ENCODE measurements around the gene CEP68.
"Not testable (repeated sequence)": the region's sequence is repeated elsewhere in the genome, so short reads cannot be mapped to it uniquely, and the experiment has no call there.

CEP68 gene

DNA sequence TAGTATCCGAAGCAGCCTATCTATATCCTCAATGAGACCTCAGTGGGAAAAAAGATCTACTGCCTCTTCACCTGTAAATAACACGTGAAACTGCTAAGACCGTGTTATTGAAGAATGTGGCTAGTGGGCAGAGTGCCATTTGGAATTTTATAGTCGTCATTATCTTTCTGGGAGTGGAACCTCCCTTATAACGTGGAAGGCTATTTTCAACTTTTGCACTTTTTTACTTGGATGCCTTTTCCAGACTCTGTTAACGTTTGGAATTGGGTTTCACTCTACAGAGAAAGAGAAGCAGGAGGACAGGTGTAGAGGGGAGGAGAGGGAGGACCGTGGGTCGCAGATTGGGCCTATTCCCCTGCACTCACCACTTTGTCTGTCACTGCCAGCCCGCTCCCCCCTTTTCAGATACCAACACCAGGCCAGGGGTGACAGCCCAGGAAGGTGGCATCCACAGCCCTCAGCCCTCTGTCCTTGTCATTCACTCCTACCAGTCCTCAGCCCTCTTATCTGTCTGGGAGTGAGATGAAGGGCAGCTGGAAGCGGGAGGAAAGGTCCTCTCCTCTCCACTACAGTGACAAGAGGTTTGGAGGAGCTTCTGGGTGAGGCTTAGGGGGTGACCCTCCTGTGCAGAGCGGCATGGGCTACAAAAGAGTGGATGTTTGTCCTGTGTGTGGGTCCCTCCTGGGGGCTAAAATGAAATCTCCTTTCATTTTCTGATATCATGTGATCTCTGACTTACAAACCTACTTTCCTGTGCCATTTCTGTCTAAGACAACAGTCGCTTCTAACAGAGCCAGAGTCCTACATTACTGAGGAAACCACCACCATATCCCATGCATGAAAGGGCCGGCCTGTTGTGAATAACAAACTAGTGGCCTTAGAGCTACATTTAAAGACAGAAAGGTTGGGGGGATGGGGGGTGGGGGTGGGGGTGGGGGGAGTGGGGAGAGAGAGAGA, 23.9 kb upstream of the CEP68 start:
- peak; percentile 13 for DNase-seq

DNA sequence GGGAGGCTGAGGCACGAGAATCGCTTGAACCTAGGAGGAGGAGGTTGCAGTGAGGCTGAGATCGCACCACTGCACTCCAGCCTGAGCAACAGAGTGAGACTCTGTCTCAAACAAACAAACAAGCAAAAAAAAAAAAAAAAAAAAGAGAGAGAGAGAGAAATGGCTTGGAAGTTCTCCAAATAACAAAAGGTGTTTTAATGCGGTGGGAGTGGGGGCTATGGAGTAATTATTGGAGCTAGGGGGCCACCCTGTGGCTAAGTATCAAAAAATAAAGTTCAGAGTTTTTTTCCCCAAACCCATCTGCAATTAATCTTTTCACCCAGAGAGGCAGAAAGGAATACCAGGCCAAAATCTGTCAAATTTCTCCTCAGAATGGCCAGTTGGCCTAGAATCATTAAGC, 23.0 kb upstream of the CEP68 start:
- DNase-seq: peak; percentile 10

DNA sequence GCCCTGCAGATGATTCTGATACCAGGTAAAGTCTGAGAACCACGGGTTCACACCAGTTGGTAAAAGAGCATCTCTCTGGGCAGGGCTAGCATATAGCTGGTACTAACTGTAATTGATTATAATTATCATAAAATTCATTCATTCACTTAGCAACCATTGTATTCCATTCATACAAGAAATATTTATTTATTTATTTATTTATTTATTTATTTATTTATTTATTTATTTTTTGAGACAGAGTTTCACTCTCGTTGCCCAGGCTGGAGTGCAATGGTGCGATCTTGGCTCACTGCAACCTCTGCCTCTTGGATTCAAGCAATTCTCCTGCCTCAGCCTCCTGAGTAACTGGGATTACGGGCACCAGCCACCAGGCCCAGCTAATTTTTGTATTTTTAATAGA, 22.5 kb upstream of the CEP68 start:
- DNase-seq: not testable (repeated sequence)

DNA sequence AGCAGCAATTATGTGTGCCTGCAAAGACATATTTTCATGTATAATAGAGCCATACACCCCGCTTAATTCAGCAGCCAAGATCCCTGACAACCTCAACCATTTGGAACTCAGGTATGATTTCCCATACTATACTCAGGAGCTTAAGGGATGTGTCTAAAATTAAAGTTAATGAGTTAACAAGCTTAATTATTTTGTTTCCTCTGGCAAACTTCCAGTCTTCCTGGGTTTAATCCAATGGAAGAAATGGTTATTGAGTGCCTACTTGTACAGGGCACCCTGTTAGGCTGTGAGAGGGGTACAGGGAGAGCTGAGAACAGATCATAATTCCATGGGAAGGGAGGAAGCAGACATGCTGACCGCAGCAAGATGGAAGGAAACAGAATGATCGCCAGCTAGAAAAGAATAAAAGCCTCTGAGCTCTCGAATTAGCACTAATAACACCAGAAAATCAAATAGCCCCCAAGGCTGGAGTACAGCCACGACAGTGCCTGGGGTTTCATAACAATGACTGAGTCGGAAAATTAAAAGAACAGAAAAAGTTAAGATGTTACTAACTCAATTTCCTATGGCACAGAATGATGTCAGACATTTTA, 20.8 kb upstream of the CEP68 start:
- DNase-seq: peak; percentile 64

DNA sequence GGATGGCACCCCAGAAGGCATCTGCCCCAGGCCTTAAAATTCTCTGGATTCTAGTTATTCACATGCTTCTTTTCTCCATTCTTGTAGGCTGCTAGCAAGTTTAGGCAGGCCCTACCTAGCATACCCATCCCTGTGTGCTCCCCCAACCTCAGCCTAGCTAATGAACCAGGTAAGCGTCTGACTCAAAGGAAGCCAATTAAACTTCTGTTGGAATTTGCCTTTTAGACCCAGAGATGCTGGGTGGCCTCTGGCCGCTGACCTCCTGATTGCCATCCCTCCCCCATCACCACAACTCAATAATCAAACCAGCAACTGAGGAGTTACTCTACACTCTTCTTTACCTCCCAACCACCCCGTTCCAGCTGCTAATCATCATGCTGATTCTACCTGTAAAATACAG, 19.0 kb upstream of the CEP68 start:
- DNase-seq: no peak

DNA sequence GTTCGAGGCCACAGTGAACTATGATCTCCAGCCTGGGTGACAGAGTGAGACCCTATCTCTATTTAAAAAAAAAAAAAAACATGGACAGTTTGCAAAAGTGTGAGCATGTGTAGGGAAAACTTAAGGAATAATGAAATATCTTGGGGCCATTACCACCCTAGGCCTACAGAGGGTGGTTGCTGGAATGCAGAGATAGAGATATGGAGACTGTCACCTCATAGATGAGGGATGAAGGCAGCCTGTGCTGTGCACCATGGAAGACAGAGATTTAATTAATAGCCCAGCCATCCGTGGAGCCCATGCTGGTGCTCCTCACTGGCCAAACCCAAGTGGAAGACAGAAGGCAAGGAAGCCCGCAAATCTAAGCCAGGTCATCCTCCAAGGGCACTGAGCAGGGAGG, 16.6 kb upstream of the CEP68 start:
- DNase-seq: no peak

DNA sequence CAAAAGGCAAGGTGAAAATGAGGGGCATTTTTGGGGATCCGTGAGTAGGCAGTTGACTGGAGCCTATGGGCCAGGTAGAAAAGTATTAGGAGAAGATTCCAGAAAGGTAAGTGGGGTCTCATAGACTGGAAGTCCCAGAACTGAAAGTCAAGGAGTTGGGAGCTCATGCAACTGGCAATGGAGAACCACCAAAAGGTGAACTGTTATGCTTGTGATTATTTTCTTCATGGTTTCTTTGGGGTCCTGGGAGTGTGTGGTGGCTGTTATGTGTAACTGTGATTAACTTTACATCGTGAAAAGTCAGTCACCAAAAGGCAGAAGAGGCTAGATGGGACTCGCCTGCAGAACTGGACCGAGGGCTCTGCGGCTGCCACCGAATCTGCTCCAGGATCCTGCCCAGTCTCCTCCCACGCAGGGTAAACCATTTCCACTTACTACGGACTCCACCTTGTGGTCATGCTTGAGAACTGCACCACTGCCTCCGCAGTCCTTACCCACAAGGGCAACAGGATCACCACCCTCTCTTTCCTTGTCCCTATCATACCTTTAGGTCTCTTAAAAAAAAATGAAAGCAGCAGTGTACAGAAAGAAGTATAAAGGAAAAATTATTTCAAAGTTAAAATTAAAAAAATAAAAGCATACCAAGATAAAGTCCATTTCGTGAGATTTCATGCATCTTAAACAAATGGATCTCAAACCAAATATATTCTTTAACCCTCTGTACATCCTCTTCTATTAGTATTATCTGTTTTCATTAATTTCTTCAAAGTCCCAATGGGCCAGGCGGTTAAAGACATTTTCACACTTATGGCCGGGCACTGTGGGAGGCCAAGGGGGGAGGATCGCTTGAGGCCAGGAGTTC, 15.6 kb upstream of the CEP68 start:
- peak; percentile 66 for DNase-seq

DNA sequence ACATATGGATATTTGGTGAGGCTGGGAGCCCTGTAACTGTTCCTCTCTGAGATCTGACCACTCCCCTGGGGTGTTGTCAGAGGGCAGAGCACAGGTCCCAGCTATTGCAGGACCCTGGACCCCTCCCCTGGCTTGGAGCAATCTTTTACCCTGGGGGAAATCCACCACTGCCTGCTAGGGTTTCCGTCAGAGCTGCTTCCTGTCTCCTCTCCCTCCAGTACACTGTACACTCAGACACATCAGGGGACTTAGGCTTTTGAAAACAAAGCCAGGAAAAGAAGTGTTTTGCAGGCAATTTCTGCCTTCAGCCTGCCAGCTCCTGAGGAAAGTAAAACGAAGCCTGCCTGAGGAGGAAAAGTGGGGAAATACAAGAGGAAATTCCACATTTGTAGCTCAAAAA, 13.2 kb upstream of the CEP68 start:
- no peak for DNase-seq

DNA sequence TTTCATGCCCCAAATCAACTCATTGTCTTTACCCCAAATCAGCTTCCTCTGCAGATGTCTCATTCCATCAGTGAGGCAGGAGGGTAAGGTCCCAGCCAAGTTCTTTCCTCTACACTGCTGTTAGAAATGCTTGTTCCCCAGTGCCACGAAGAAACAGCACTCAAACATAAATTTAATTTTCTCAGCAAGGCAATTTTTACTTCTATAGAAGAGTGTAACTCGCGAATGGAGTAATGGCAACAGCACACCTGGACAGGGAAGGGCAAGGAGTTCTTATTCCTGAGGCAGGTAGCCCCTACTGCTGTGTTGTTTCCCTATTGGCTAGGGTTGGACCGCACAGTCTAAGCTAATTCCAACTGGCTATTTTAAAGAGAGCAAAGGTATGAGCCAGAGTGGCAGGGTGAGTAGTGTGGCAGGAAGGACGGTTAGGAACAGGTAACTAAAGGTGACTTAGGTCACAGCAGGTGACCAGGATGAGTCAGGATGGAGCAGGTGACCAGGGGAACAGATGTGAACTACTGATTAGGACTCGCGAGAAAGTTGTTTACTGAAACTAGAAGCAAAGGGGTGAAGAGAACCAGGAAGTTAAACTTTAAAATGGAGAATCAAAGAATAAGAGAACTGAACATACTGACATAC, 12.0 kb upstream of the CEP68 start:
- DNase-seq: no peak

DNA sequence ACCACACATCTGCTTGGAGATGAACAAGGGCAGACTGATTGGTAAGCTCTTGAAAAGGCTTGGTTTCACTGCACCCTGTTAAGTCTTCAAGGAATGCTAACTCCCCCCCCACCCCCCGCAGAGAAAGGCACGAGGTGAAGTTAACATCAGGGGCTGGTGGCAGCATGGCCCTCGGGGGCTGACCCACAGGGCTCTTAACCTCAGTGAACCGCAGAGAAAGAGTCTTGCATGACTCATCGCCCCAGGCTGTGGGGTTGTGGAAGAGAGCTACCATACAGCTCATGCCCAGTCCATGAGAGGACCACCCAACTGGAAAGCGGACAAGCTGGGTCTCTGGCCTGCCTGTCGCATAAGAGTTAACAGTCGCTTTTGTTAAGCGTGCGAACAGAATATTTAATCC, 10.6 kb upstream of the CEP68 start:
- no peak for DNase-seq

DNA sequence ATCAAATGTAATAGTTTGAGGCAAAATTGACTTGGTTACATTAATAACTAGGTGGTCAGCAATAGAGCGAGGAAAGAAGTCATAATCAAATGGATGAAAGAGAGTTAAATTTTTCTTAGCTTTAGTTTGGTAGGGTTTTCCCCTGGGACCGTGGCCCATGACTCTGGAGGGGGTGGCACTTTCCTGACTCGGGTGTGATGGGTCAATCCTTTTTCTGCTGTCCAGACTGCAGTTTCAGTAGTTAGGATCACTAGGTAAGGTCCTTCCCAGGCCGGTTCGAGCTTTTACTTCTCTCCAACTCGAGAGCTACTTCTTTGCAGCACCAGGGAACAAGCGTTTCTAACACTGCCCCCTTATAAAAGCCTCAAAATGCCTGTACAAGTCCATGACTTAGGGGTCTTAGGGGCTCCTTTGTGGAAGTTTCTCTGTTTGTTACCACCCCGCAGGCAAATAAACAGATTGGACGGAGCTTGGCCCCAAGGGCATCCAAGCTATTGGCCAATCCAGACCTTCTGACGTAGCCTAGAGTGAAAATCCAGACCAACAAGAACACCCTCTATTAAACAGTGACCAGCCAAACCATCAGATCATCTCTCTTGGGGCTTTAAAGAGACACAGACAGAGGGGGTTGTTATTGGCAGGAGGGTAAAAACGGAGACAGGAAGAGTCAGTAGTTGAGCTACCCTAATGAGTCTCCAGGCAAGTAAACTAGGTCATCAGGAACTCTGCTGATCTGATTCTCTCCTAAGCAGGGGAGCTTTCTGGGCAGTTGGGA, 9.4 kb upstream of the CEP68 start:
- DNase-seq: no peak

DNA sequence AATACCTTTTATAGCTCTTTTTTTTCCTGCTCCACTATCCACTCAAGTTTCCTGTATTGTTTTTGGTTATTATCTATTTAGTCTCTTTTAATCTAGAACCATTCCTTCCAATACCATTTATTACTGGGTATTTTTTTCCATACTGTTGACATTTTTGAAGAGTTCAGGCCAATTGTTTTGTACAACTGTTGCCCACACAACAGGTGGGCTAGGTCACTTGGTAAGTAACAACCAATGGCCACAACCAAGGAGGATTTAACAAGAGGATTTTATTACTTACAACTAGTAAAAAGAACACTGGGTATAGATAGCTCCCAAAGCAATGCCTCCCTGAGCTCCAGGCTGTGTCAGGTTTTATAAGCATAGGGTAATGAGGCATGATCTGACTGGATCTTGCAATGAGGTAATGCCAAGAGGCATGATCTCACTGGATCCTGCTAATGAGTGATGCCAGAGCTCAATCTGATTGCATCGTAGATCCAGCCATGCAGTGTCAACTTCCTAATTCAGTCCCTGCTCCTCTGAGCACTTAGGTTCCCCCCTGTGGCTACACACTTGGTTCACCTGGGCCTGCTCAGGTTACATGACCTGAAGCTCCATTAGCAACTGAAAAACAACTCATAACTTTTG, 7.1 kb upstream of the CEP68 start:
- DNase-seq: peak; percentile 86

DNA sequence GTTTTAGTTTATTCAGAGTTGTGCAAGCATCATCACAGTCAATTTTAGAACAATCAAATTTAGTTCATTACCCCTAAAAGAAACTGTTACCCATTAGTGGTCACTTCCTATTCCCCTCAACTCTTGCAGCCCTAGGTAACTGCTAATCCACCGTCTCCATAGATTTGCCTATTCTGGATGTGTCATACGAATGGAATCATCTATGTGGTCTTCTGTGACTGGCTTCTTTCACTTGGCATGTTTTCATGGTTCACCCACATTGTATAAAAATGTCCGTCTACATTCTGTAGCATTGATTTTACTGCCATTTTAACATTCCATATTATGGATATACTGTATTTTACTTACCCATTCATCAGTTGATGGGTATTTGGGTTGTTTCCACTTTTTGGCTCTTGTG, 5.3 kb upstream of the CEP68 start:
- DNase-seq: no peak

DNA sequence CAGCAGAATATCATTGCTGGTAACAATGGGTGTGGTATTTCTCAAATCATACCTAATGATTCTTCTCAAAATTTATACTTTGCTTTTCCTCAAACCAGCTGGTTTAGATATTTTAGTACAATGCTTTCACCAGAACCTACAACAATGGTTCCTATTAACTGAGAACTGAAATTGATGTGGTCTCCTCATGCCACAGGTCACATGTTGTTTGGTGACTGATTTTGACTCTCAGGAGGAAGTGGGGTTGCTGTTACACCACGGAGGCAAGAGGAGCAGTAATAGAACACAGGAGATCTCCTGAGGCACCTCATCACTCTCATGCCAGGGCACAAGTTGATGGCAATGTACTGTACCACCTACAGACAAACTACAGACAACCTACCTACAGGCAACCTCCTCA, 3.0 kb upstream of the CEP68 start:
- no peak for DNase-seq

DNA sequence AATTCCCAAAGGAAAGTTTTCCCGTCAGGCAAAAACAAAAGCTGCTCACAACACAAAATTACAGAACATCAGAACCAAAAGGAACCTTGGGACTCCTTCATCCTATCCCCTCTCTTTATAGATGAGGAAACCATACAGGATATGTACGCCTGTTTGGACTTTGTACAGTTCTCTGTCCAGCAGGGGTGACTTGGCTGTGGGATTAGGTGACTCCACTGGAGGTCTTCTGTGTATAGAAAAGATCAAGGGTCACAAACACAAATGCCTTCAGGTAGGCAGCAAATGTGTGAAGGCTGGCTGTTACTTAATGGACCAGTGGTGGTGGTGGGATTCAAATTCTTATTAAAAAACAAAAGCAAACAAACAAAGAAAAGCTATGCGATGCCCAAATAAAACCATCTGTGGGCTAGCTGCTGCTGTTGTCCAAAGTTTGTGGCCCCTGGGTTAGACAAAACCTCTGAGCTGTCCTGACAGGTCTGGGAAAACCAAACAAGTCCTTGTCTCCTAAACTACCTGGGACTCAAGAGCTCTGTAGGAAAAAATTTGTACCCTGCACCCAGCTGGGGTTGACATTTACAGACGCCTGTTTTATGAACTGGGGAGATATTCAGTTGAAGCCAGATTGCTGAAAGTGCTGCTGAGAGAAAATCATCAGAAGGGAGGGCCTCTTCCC, 1.3 kb upstream of the CEP68 start:
- DNase-seq: no peak

DNA sequence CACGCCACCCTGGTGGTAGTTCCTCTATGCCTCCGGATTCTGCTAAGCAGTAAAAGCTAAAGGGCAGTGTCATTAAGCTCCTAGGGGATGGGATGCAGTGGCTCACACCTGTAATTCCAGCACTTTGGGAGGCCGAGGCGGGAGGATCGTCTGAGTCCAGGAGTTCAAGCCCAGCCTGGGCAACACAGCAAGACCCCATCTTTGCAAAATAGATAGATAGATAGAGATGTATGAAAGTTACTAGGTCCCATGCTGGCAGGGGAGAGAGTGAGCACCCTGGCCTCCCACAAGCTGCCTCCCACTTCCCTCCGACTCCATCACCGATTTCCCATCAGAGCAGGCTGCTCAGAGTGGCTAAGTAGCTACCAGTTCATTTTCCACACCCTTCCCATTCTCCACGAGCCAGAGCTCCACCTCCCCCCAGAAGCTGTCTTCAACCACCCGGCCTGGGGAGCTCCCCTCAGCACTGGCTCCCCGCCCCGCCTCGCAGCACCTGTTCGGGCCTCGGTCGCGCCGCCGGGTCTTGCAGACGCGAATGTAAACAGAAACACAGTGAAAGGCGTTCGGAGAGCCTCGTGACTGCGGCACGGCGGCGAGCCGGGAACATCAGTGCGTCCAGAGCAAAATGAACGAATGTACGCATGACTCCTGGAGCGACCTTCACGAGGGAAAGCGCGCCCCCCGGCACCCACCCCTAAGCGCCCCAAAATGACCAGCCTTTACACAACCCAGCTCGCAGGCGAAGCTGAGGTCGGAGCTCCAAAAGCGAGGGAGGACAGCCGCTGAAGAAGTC, 598 bp upstream of the CEP68 start:
- DNase-seq: peak; percentile 83

DNA sequence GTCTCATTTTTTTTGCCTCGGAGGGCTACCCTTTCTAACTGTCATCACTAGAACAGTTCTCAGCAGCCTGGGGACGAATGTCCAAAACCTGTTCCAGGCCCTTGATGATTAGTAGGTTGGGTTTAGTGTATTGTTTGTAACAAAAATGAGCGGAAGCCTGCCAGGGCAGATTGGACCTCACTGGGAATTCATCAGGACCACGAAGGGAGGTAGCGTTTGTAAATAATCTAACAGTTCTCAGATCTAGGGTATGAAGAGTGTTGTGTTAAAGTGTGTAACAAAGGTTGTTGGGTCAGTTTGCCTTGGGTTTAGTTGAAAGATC, 799 bp downstream of the CEP68 start:
- no peak for DNase-seq

DNA sequence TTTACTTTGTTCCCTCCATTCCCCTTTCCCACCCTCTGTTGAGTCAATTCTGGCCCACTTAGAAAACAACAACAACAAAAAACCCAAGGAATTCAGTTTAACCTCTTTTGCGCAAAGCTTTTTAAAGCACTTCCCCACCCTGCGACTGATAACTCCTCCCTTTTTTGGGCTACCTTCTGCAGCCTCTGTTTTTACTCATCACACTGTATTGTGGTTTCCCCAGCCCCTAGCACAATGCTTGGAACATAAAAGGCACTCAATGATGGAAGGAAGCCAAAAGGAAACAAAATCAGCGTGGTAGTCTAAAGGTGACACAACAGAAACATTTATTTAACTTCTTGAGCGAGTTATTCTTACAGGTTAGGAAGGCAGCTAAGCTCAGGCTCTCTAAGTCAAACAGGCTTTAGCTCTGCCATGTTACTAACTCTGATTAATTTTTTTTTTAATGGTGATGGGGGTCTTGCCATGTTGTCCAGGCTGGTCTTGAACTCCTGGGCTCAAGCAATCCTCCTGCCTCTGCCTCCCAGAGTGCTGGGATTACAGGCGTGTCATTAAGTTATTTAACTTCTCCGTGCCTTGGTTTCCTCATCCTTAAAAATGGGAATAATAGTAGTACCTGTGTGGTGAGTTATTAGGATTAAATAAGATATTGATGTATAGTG, 1.3 kb downstream of the CEP68 start:
- peak; percentile 48 for DNase-seq

DNA sequence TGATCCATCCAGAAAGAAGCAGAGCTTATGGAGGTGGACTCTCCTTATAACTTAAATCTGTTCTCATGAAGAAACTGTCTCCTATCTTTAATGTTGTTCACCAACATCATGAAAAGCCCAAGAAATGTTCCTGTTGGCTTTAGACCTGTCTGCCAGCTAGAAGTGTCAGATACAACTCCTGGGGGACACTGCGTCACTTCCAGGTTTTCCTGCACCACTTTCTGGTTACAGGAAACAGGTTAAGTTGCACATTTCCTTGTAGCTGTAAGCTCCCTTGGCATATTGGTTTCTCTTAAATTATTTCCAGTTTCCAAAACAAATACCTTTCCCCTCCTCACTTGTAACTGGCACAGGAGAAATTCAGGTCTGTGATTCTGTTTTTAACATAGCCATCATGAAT, 2.9 kb downstream of the CEP68 start:
- no peak for DNase-seq
